Activated naive CD8-positive, alpha-beta T cell treated with anti-CD3 and anti-CD28 coated beads, Interleukin-2, amount 10 ng/mL, durations not matched to agents 7 days and 5 days (primary cell): ENCODE measurements around the gene HMX1. TPM values are rescaled to one million over a fixed set of nuclear protein-coding genes. Genes with fewer than 3 reads are reported as not detected.
A peak's percentile ranks its signal among the peaks of the same experiment; 100 is the strongest.

ENCODE experiments used
- ATAC-seq: fragments of 150-1000 bp; cut with Tn5 transposase; one replicate; pipeline ENCODE4 v1.10.0; 2021; ENCODE audit warnings: low read depth, moderate library complexity
- POLR2A ChIA-PET: fragments of 350-600 bp; sonication (Branson Sonifier 250); formaldehyde crosslinking; loops from one replicate; lab custom pipeline; 2021; ENCODE audit warnings: antibody characterized with exemption; lab: Charles Lee
- DNase-seq: peaks from one replicate; pipeline ENCODE4 v3.0.0; 2021
- H3K27ac Mint-ChIP-seq: one replicate; pipeline ENCODE4 v1.8.0; 2022; ENCODE audit warnings: mild to moderate bottlenecking, mixed read lengths
- H3K27me3 Mint-ChIP-seq: one replicate; pipeline ENCODE4 v1.8.0; 2022; ENCODE audit warnings: mild to moderate bottlenecking, moderate library complexity, mixed read lengths
- H3K36me3 Mint-ChIP-seq: one replicate; pipeline ENCODE4 v1.8.0; 2021; ENCODE audit warnings: mild to moderate bottlenecking, mixed read lengths
- H3K4me1 Mint-ChIP-seq: one replicate; pipeline ENCODE4 v1.8.0; 2021; ENCODE audit warnings: mixed read lengths
- H3K4me3 Mint-ChIP-seq: one replicate; pipeline ENCODE4 v1.8.0; 2022; ENCODE audit warnings: mild to moderate bottlenecking, moderate library complexity, mixed read lengths
- H3K9me3 Mint-ChIP-seq: one replicate; pipeline ENCODE4 v1.8.0; 2021; ENCODE audit warnings: mixed read lengths
- total RNA-seq, 2 experiments: library from RNA; stranded (reverse); gene quantifications; one replicate each; pipeline ENCODE4 v1.2.3, GENCODE V29; 2021

HMX1 gene
- total RNA-seq, 2 experiments from 2014 or later = not detected

DNA sequence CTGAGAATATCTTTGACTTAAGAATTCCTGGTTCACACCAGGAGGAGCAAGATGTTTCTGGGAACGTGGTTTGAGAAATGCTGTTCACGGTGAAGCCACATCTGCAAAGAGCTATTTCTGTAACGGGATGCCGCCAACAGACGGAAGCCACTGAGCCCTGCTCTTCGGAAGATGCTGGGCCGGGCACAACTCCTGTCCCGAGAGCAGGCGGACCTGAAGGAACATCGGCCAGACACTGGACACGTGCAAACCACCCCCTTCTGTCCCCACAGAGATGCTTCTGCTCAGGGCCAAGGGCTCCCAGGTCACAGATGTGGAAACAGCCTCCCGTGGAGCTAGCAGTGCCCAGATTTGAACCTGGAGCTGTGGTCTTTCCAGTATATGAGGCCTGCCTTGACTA is 24.3 kb downstream of the HMX1 start:
- no peak overlapping the region for H3K4me3 Mint-ChIP-seq
- no peaks in the 10 kb centered on the region for H3K4me1 Mint-ChIP-seq
- H3K36me3 Mint-ChIP-seq = no peaks in the 10 kb centered on the region
- no peak for DNase-seq
- POLR2A ChIA-PET = no interaction called here
- no peak for ATAC-seq
- H3K27me3 Mint-ChIP-seq = peaks cover 3% of the 10 kb centered on the region
- no peak overlapping the region for H3K27ac Mint-ChIP-seq
- H3K9me3 Mint-ChIP-seq = peaks cover 5% of the 10 kb centered on the region

DNA sequence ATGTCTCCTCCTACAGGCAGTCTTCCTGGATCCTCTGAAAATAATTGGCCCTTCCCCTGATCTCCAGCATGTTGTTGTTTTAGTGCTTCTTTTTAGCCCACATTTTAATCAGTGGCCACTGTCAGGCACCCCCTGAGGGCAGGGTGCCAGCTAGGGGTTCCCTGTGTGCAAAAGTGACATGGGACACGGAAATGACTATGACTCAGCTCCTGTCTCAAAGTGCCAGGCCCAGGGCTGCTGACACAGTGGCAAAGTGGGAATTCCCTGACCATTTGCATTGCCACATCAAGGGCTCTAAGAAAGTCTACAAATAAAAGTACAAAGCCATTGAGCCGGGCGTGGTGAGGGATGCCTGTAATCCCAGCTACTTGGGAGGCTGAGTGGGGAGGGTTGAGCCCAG is 24.8 kb downstream of the HMX1 start:
- Mint-ChIP-seq H3K36me3 (no peaks in the 10 kb centered on the region), H3K4me3 (no peak overlapping the region), H3K4me1 (no peaks in the 10 kb centered on the region), H3K27ac (no peak overlapping the region), H3K27me3 (peaks cover 3% of the 10 kb centered on the region), H3K9me3 (peaks cover 5% of the 10 kb centered on the region)
- DNase-seq (no peak), ATAC-seq (no peak)
- POLR2A ChIA-PET = no interaction called here

DNA sequence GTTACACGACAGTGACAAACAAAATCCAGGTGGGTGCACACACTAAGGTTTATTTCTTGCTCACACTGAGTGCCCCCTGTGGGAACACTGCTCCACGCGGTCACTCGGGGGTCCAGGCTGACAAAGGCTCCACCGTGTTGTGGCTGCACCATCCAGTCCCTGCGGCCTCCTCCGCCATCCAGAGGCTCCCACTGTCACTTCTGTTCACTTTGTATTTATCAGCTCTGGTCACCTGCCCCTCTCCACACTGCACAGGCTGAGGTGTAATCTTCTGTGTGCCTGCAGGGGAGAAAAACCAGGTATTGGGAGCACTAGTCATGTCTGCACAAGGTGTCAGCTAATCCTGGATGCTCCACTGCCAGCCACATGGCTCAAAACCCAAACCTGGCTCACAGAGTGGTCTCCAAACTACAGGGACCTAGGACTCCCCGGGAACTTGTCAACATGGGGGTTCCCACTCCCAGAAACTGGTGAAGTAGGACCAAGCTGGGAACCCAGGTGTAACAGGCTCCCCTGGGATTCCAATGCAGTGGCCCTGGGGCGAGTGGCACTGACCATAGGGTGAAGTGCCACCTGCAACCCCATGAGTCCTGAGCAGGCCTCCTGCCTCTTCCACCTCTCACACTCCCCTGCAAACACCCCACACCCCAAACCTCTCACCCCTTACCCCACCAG is 25.5 kb downstream of the HMX1 start:
- no peak for ATAC-seq

DNA sequence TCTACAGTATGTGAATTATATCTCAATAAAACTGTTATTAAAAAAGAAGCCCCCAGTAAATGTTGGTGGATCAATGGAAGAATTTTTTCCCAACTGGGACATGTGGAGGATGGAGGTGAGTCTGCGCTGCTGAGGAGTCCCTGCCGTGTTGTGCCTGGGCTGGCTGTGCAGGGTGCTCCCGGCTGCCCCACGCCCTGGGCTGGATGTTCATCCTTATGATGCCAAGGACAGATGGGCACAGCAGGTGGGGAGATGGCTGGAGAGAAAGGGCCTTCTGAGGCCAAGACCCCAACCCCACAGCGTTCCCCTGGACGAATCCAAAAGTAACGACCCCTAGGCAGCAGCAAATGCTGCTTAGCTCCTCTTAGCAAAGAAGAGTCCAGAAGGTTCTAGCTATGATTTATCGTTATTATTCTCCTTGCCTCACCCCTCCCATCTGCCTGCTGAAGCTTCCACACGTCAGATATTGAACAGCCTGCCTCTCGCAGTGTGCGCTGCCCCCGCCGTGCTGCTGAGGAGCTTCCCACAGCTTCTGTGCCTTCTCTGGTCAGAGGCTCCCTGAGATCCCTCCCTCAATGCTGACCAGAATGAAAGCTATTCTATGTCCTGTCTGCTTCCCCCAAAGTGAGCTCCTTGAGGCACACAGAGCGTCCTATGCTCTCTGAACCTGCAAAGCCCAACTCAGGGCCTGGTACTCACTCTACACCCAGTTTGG is 26.5 kb downstream of the HMX1 start:
- ATAC-seq = no peak
- Mint-ChIP-seq H3K4me1 (no peaks in the 10 kb centered on the region), H3K27me3 (peaks cover 3% of the 10 kb centered on the region), H3K36me3 (no peaks in the 10 kb centered on the region), H3K4me3 (no peak overlapping the region), H3K9me3 (peaks cover 5% of the 10 kb centered on the region), H3K27ac (no peak overlapping the region)
- DNase-seq = no peak
- POLR2A ChIA-PET = no interaction called here

More for the DNA sequence above, 25.5 kb downstream of the HMX1 start:
- no peaks in the 10 kb centered on the region for H3K36me3 Mint-ChIP-seq
- POLR2A ChIA-PET = no interaction called here
- H3K4me1 Mint-ChIP-seq = no peaks in the 10 kb centered on the region
- H3K27ac Mint-ChIP-seq = no peak overlapping the region
- H3K9me3 Mint-ChIP-seq = peaks cover 5% of the 10 kb centered on the region
- H3K27me3 Mint-ChIP-seq = peaks cover 3% of the 10 kb centered on the region
- no peak overlapping the region for H3K4me3 Mint-ChIP-seq
- DNase-seq = no peak

DNA sequence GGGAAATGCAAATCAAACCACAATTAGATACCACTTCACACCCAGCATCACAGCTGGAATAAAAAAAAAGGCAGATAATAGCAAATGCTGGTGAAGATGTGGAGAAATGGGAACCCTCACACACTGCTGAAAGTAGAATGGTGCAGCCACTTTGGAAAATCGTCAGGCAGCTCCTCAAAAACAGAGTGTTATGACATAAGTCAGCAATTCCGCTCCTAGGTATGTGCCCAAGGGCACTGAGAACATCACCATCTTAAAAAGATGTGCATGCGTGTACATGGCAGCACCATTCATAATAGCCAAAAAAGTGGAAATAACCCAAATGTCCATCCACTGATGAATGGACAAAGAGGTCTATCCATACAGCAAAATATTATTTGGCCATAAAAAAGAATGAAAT is 28.0 kb downstream of the HMX1 start:
- Mint-ChIP-seq H3K9me3 (peaks cover 5% of the 10 kb centered on the region), H3K4me3 (no peak overlapping the region), H3K27me3 (peaks cover 3% of the 10 kb centered on the region), H3K27ac (no peak overlapping the region), H3K36me3 (no peaks in the 10 kb centered on the region), H3K4me1 (no peaks in the 10 kb centered on the region)
- POLR2A ChIA-PET = no interaction called here
- DNase-seq (no peak), ATAC-seq (no peak)

DNA sequence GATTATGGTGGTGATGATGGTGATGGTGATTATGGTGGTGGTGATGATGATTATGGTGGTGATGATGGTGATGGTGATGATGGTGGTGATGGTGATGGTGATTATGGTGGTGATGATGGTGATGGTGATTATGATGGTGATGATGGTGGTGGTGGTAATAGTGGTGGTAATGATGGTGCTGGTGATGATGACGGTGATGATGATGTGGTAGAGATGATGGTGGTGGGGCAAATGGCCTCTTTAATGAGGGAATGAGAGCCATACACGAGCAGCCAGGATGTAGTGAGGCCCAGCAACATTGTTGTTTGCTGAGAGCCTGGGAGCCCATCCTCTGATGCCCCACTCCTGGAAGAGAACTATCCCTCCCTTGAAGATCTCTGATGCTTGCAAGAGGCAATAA is 29.0 kb downstream of the HMX1 start:
- POLR2A ChIA-PET = no interaction called here
- H3K27me3 Mint-ChIP-seq = peaks cover 3% of the 10 kb centered on the region
- H3K4me3 Mint-ChIP-seq = no peak overlapping the region
- H3K27ac Mint-ChIP-seq = no peak overlapping the region
- DNase-seq (no peak), ATAC-seq (no peak)
- H3K36me3 Mint-ChIP-seq = no peaks in the 10 kb centered on the region
- H3K4me1 Mint-ChIP-seq = no peaks in the 10 kb centered on the region
- H3K9me3 Mint-ChIP-seq = peaks cover 5% of the 10 kb centered on the region

DNA sequence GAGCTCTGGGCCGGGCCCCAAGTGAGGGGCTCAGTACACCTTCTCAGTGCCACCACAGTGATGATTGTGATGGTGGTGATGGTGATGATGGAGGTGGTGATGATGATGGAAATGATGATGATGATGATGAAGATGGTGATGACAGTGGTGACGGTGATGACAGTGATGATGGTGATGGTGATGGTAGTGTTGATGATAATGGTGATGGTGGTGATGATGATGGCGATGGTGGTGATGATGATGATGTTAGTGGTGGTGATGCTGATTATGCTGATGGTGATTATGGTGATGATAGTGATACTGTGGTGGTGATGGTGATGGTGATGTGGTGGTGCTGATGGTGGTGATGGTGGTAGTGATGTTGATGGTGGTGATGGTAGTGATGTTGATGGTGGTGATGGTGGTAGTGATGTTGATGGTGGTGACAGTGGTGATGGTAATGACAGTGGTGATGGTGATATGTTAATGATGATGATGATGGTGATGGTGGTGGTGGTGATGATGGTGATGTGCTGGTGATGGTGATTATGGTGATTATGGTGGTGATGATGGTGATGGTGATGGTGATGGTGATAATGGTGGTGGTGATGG is 29.9 kb downstream of the HMX1 start:
- Mint-ChIP-seq H3K27ac (no peak overlapping the region), H3K4me1 (no peaks in the 10 kb centered on the region), H3K4me3 (no peak overlapping the region), H3K9me3 (peaks cover 5% of the 10 kb centered on the region), H3K36me3 (no peaks in the 10 kb centered on the region), H3K27me3 (peaks cover 1% of the 10 kb centered on the region)
- DNase-seq = no peak
- ATAC-seq = no peak
- POLR2A ChIA-PET = no interaction called here

DNA sequence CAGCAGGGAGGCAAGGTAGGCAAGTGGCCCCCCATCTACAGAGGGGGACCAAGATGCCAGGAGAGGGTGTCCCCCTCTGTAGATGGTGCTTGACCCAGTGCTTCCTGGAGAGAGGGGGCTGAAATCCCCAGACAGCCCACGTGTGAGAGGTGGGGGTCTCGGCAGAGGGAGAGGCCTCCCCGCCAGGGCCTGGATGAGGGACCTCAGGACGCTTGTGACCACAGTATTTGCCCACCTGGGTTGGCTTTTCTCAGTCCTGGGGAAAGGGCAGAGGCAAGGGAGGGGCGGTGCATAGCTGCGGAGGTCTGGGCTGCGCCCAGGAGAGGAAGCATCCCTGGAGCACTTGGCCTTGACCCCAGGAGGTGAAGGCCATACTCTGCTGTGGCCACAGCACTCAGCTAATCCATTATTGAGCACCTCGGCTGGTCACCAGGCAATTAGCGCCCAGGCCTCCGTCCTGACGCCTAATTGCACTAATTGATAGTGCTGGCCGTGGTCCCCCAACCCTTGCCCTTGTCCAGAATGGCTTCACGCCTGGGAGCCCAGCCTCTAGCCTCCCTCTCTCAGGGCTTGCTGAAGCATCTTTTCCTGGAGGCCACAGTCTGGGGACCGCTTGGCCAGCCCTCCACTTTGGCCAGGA is 30.7 kb downstream of the HMX1 start:
- DNase-seq (peak; percentile 9), ATAC-seq (no peak)
- Mint-ChIP-seq H3K9me3 (peaks cover 5% of the 10 kb centered on the region), H3K27me3 (no peaks in the 10 kb centered on the region), H3K36me3 (no peaks in the 10 kb centered on the region), H3K4me3 (no peak overlapping the region), H3K27ac (no peak overlapping the region), H3K4me1 (no peaks in the 10 kb centered on the region)
- POLR2A ChIA-PET = no interaction called here

DNA sequence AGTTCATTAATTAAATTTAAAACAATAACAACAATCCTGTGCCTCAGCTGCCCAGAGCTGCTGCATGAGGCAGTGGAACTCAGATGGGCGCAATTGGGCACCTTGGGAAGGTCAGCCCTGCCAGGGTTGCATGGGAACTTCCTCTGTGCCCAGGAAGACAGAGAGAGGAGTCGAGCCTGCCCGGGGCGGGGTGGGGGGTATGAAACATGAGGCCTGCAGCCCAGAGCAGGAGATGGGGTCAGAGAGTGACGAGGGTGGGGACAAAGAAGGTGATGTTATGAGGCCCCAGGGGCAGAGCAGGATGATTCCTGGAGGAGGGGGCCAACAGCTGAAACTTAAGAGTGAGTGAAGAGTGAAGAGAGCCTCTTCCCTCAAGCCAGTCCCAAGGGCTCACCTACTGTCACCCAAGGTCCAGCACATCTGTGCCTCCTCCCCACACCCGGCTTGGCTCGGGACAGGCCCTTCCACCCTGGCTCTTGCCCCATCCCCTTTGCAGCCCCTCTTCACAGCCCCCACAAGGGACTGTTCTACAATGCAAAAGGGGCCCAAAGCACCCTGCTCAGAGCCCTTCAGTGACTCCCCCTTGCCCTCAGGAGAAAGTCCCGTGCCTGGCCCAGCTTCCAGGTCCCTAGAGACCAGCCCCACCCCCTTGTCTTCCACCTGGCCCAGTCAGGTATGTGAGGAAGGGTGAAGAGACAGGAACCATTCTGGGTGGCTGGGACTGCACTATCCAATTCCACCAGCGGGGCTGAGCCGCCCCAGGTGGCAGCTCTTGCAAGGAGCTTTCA is 31.4 kb downstream of the HMX1 start:
- POLR2A ChIA-PET = no interaction called here
- no peaks in the 10 kb centered on the region for H3K27me3 Mint-ChIP-seq
- H3K27ac Mint-ChIP-seq = no peak overlapping the region
- peaks cover 5% of the 10 kb centered on the region for H3K9me3 Mint-ChIP-seq
- ATAC-seq (no peak), DNase-seq (peak; percentile 7)
- H3K4me1 Mint-ChIP-seq = no peaks in the 10 kb centered on the region
- no peaks in the 10 kb centered on the region for H3K36me3 Mint-ChIP-seq
- no peak overlapping the region for H3K4me3 Mint-ChIP-seq

DNA sequence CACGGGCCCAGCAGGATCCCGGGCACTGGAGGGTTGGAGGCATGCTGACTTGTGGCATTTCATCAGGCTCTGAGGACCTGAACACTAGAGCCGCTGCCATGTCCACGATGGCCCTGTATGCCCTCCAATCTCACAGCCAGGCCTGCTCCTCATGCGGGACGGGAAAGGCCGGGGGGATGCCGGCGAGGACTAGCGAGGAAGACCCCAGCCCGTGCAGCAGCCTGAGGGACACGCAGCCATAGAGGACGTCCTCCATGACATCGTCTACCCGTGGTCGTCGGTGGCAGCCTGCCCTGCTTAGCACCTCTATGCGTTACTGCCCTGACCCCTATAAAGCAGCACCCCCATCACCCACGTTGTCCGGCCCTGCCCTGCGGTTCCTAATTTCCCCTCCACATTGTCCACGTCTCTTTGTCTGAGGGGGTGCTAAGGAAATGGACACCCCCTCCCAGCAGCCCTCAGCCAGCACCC is 32.6 kb downstream of the HMX1 start:
- H3K4me1 Mint-ChIP-seq = no peaks in the 10 kb centered on the region
- H3K9me3 Mint-ChIP-seq = peaks cover 5% of the 10 kb centered on the region
- ATAC-seq (no peak), DNase-seq (no peak)
- no peak overlapping the region for H3K4me3 Mint-ChIP-seq
- no peak overlapping the region for H3K27ac Mint-ChIP-seq
- H3K27me3 Mint-ChIP-seq = no peaks in the 10 kb centered on the region
- POLR2A ChIA-PET = no interaction called here
- H3K36me3 Mint-ChIP-seq = no peaks in the 10 kb centered on the region

DNA sequence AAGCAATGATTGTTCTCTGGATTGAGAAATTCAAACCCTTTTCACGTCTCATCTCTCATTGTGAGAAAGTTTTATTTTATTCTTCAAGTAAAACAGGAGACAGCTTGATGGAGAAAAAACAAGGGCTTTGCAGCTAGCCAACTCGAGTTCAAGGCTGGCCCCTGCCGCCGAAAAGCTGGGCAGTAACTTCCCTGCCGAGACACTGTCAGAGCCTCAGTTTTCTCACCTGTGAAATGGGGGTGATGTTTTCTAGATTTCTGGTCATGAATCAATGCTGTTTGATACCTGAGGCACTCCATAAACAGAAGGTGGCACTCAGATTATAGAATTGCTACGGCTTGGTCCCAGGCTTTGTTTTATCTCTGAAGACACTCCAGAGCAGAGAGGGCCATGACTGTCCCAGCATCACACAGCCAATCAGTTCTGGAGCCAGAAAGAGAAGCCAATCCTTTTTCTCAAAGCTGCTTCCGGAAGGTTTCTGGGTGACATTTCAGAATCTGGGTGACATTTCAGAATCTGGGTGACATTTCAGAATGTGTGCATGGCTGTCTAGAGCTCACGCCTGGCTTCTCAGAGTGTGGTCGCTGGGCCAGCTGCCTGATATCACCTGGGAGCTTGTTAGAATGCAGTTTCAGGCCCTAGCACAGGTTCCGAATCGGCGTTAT is 33.2 kb downstream of the HMX1 start:
- H3K27ac Mint-ChIP-seq = no peak overlapping the region
- H3K4me3 Mint-ChIP-seq = no peak overlapping the region
- no peaks in the 10 kb centered on the region for H3K27me3 Mint-ChIP-seq
- H3K4me1 Mint-ChIP-seq = no peaks in the 10 kb centered on the region
- H3K36me3 Mint-ChIP-seq = no peaks in the 10 kb centered on the region
- H3K9me3 Mint-ChIP-seq = peaks cover 4% of the 10 kb centered on the region
- POLR2A ChIA-PET = no interaction called here
- ATAC-seq (no peak), DNase-seq (peak; percentile 12)

DNA sequence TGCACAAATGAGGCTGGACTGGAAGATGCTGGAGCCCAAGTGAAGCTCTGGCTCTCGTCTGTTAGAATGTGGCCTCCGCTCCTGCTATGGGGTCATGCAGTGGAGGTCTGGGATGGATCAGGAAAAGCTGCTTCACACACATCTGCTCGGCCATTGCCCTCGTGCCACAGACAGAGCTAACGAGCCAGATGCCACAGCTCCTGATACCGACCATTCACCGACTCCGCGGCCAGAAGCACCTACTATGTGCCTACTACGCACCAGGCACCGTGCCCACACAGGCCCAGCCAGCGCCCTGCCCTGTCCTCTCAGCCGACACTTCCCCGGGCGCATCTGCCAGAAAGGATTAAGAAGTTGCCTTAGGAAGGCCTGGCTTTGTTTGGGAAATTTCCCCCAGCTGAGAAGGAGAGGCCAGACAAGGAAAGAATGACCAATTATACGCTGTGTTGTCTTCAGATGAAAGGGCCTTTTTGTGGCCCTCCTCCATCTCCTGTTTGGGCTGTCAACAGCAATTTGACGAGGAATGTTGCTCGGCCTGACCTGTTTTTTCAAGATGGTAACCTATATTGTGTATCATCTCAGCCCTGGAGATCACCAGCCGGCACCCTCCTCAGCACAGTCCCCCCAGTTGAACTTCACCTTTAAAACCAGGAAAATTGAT is 34.3 kb downstream of the HMX1 start:
- H3K27me3 Mint-ChIP-seq = no peaks in the 10 kb centered on the region
- no peak overlapping the region for H3K27ac Mint-ChIP-seq
- no peaks in the 10 kb centered on the region for H3K36me3 Mint-ChIP-seq
- ATAC-seq (no peak), DNase-seq (no peak)
- no peaks in the 10 kb centered on the region for H3K9me3 Mint-ChIP-seq
- no peak overlapping the region for H3K4me3 Mint-ChIP-seq
- no peaks in the 10 kb centered on the region for H3K4me1 Mint-ChIP-seq
- POLR2A ChIA-PET = no interaction called here
